Effector memory CD8-positive, alpha-beta T cell (primary cell): ENCODE data around the gene FOXA1.

Experiments
- ATAC-seq: fragments of 150-1000 bp; cut with Tn5 transposase; replicated peaks from 2 replicates; pipeline ENCODE4 v1.10.0; 2021; ENCODE audit warnings: mild to moderate bottlenecking, moderate library complexity
- DNase-seq, 3 experiments: peaks; one replicate each; pipeline ENCODE4 v3.0.0; 2021
- H3K27ac Mint-ChIP-seq, 2 donors: one replicate each; pipeline ENCODE4 v1.8.0; 2022; ENCODE audit warnings: mild to moderate bottlenecking in 2 of 2, mixed read lengths in 2 of 2, moderate library complexity in 2 of 2
- H3K27me3 Mint-ChIP-seq, 2 donors: one replicate each; pipeline ENCODE4 v1.8.0; 2022; ENCODE audit warnings: mixed read lengths in 2 of 2
- H3K36me3 Mint-ChIP-seq: one replicate; pipeline ENCODE4 v1.8.0; 2022; ENCODE audit warnings: mild to moderate bottlenecking, moderate library complexity, mixed read lengths; ENCODE audit not compliant: insufficient read depth
- H3K4me1 Mint-ChIP-seq, 2 donors: one replicate each; pipeline ENCODE4 v1.8.0; 2022; ENCODE audit warnings: low read depth in 2 of 2, mixed read lengths in 2 of 2
- H3K4me3 Mint-ChIP-seq, 2 donors: one replicate each; pipeline ENCODE4 v1.8.0; 2022; ENCODE audit warnings: mild to moderate bottlenecking in 2 of 2, mixed read lengths in 2 of 2, moderate library complexity in 2 of 2
- H3K9me3 Mint-ChIP-seq, 2 donors: one replicate each; pipeline ENCODE4 v1.8.0; 2022; ENCODE audit warnings: mixed read lengths in 2 of 2

Gene FOXA1

GRCh38 chr14:37590428-37591139, 4.5 kb downstream of the FOXA1 start:
- peaks cover 0 to 3% of the 10 kb centered on the region in 2 donors for H3K4me1 Mint-ChIP-seq
- H3K36me3 Mint-ChIP-seq: no peaks in the 10 kb centered on the region
- peaks cover 4 to 10% of the 10 kb centered on the region in 2 donors for H3K9me3 Mint-ChIP-seq
- DNase-seq (no peak), ATAC-seq (no peak)
- no peak overlapping the region for H3K4me3 Mint-ChIP-seq
- no peak overlapping the region for H3K27ac Mint-ChIP-seq
- H3K27me3 Mint-ChIP-seq: peaks cover 61 to 78% of the 10 kb centered on the region in 2 donors

- ATAC-seq (no peak), DNase-seq (no peak)
- Mint-ChIP-seq H3K27me3 (peaks cover 60 to 83% of the 10 kb centered on the region in 2 donors), H3K4me1 (peaks cover 0 to 3% of the 10 kb centered on the region in 2 donors), H3K36me3 (no peaks in the 10 kb centered on the region), H3K4me3 (no peak overlapping the region), H3K27ac (no peak overlapping the region), H3K9me3 (peaks cover 4 to 10% of the 10 kb centered on the region in 2 donors)
These were observed 5.2 kb downstream of the FOXA1 start for GRCh38 chr14:37589715-37590427.

GRCh38 chr14:37588956-37589714, 5.9 kb downstream of the FOXA1 start:
- no peak for ATAC-seq
- H3K27me3 Mint-ChIP-seq: peaks cover 57 to 79% of the 10 kb centered on the region in 2 donors
- H3K9me3 Mint-ChIP-seq: peaks cover 4 to 10% of the 10 kb centered on the region in 2 donors
- peaks cover 0 to 1% of the 10 kb centered on the region in 2 donors for H3K4me1 Mint-ChIP-seq
- H3K36me3 Mint-ChIP-seq: no peaks in the 10 kb centered on the region
- no peak overlapping the region for H3K4me3 Mint-ChIP-seq
- no peak for DNase-seq
- no peak overlapping the region for H3K27ac Mint-ChIP-seq

GRCh38 chr14:37588667-37588955, 6.4 kb downstream of the FOXA1 start:
- DNase-seq: no peak
- Mint-ChIP-seq H3K4me1 (no peaks in the 10 kb centered on the region), H3K4me3 (no peak overlapping the region), H3K27me3 (peaks cover 52 to 73% of the 10 kb centered on the region in 2 donors), H3K36me3 (no peaks in the 10 kb centered on the region), H3K9me3 (peaks cover 4 to 10% of the 10 kb centered on the region in 2 donors), H3K27ac (no peak overlapping the region)
- no peak for ATAC-seq

GRCh38 chr14:37587881-37588666, 7.0 kb downstream of the FOXA1 start:
- H3K4me1 Mint-ChIP-seq: no peaks in the 10 kb centered on the region
- H3K27ac Mint-ChIP-seq: no peak overlapping the region
- H3K9me3 Mint-ChIP-seq: peaks cover 4 to 10% of the 10 kb centered on the region in 2 donors
- no peak overlapping the region for H3K4me3 Mint-ChIP-seq
- no peak for ATAC-seq
- DNase-seq: no peak
- no peaks in the 10 kb centered on the region for H3K36me3 Mint-ChIP-seq
- peaks cover 48 to 68% of the 10 kb centered on the region in 2 donors for H3K27me3 Mint-ChIP-seq

- Mint-ChIP-seq H3K27me3 (peaks cover 40 to 60% of the 10 kb centered on the region in 2 donors), H3K36me3 (no peaks in the 10 kb centered on the region), H3K9me3 (peaks cover 2 to 10% of the 10 kb centered on the region in 2 donors), H3K4me3 (no peak overlapping the region), H3K4me1 (no peaks in the 10 kb centered on the region), H3K27ac (no peak overlapping the region)
- DNase-seq: no peak
- no peak for ATAC-seq
These were observed 7.8 kb downstream of the FOXA1 start for GRCh38 chr14:37587131-37587803.

- ATAC-seq (no peak), DNase-seq (no peak)
- Mint-ChIP-seq H3K4me1 (no peaks in the 10 kb centered on the region), H3K27ac (no peak overlapping the region), H3K9me3 (peaks cover 2 to 10% of the 10 kb centered on the region in 2 donors), H3K4me3 (no peak overlapping the region), H3K36me3 (no peaks in the 10 kb centered on the region), H3K27me3 (peaks cover 39 to 55% of the 10 kb centered on the region in 2 donors)
These were observed 8.3 kb downstream of the FOXA1 start for GRCh38 chr14:37586797-37587130.

- Mint-ChIP-seq H3K4me1 (no peaks in the 10 kb centered on the region), H3K27me3 (peaks cover 35 to 49% of the 10 kb centered on the region in 2 donors), H3K36me3 (no peaks in the 10 kb centered on the region), H3K9me3 (peaks cover 2 to 7% of the 10 kb centered on the region in 2 donors), H3K27ac (no peak overlapping the region), H3K4me3 (no peak overlapping the region)
- DNase-seq: no peak
- ATAC-seq: no peak
These were observed 8.9 kb downstream of the FOXA1 start for GRCh38 chr14:37585971-37586796.

- H3K27ac Mint-ChIP-seq: no peak overlapping the region
- H3K4me1 Mint-ChIP-seq: no peaks in the 10 kb centered on the region
- ATAC-seq (no peak), DNase-seq (no peak)
- H3K4me3 Mint-ChIP-seq: no peak overlapping the region
- H3K36me3 Mint-ChIP-seq: no peaks in the 10 kb centered on the region
- peaks cover 2 to 5% of the 10 kb centered on the region in 2 donors for H3K9me3 Mint-ChIP-seq
- peaks cover 24 to 39% of the 10 kb centered on the region in 2 donors for H3K27me3 Mint-ChIP-seq
These were observed 9.9 kb downstream of the FOXA1 start for GRCh38 chr14:37585101-37585511.

- no peaks in the 10 kb centered on the region for H3K36me3 Mint-ChIP-seq
- DNase-seq (no peak), ATAC-seq (no peak)
- H3K4me3 Mint-ChIP-seq: no peak overlapping the region
- no peaks in the 10 kb centered on the region for H3K4me1 Mint-ChIP-seq
- H3K27me3 Mint-ChIP-seq: peaks cover 20 to 39% of the 10 kb centered on the region in 2 donors
- H3K27ac Mint-ChIP-seq: no peak overlapping the region
- H3K9me3 Mint-ChIP-seq: peaks cover 2 to 11% of the 10 kb centered on the region in 2 donors
These were observed 10.6 kb downstream of the FOXA1 start for GRCh38 chr14:37584211-37585100.

- no peak for DNase-seq
- H3K36me3 Mint-ChIP-seq: no peaks in the 10 kb centered on the region
- no peak overlapping the region for H3K27ac Mint-ChIP-seq
- peaks cover 11 to 31% of the 10 kb centered on the region in 2 donors for H3K27me3 Mint-ChIP-seq
- no peak for ATAC-seq
- H3K4me1 Mint-ChIP-seq: no peaks in the 10 kb centered on the region
- H3K4me3 Mint-ChIP-seq: no peak overlapping the region
- H3K9me3 Mint-ChIP-seq: peaks cover 0 to 14% of the 10 kb centered on the region in 2 donors
These were observed 11.5 kb downstream of the FOXA1 start for GRCh38 chr14:37583358-37584210.
